Neutrophil (primary cell): ENCODE measurements around the gene FKBP2.

ENCODE experiments used
- H3K27ac ChIP-seq: fragments of 200-600 bp; sonication (generic); 2 replicates; pipeline ENCODE4 v1.5.1; 2016; ENCODE audit warnings: mild to moderate bottlenecking, moderate library complexity
- H3K27me3 ChIP-seq: fragments of 200-600 bp; sonication (generic); 2 replicates; pipeline ENCODE4 v1.6.0; 2016; ENCODE audit warnings: mild to moderate bottlenecking
- H3K36me3 ChIP-seq: fragments of 200-600 bp; sonication (generic); 2 replicates; pipeline ENCODE4 v1.5.1; 2017
- H3K4me1 ChIP-seq, 2 experiments: fragments of 200-600 bp in 1 of 2; sonication (generic) in 1 of 2; 1 replicate in 1 of 2; 2 replicates in 1 of 2; pipeline versions ENCODE4 v1.5.1 to v1.6.1; 2013 to 2016; ENCODE audit warnings: low read depth in 1 of 2, low read length in 1 of 2, mild to moderate bottlenecking in 1 of 2, moderate library complexity in 1 of 2; ENCODE audit not compliant: control insufficient read depth in 1 of 2, insufficient read depth in 1 of 2
- H3K4me3 ChIP-seq, 2 experiments: fragments of 200-600 bp in 1 of 2; sonication (generic) in 1 of 2; 1 replicate in 1 of 2; 2 replicates in 1 of 2; pipeline ENCODE4 v1.5.1; 2013 to 2016; ENCODE audit warnings: low read depth in 1 of 2, low read length in 1 of 2, mild to moderate bottlenecking in 1 of 2, moderate library complexity in 1 of 2
- H3K9me3 ChIP-seq: fragments of 200-600 bp; sonication (generic); 2 replicates; pipeline ENCODE4 v1.5.1; 2016
- CTCF ChIP-seq: fragments of 200-600 bp; sonication (generic); IDR thresholded peaks from 2 replicates; pipeline ENCODE4 v1.5.1; 2016; ENCODE audit warnings: antibody characterized with exemption

Gene FKBP2

GRCh38 chr11:64261556-64262080 lies 20.7 kb downstream of the FKBP2 start:
- peaks cover 67% of the 10 kb centered on the region for H3K36me3 ChIP-seq
- no peaks in the 10 kb centered on the region for H3K9me3 ChIP-seq
- no peaks in the 10 kb centered on the region for H3K4me1 ChIP-seq
- TF ChIP-seq CTCF = no peak
- no peaks in the 10 kb centered on the region for H3K27me3 ChIP-seq
- H3K27ac ChIP-seq = no peak overlapping the region
- no peak overlapping the region for H3K4me3 ChIP-seq

GRCh38 chr11:64262271-64263002 lies 21.5 kb downstream of the FKBP2 start:
- Histone ChIP-seq H3K4me3 (no peak overlapping the region), H3K9me3 (no peaks in the 10 kb centered on the region), H3K4me1 (no peaks in the 10 kb centered on the region), H3K27ac (no peak overlapping the region), H3K27me3 (no peaks in the 10 kb centered on the region), H3K36me3 (peaks cover 66% of the 10 kb centered on the region)
- TF ChIP-seq CTCF = no peak

GRCh38 chr11:64263021-64263946 lies 22.4 kb downstream of the FKBP2 start:
- Histone ChIP-seq H3K27me3 (no peaks in the 10 kb centered on the region), H3K4me1 (peaks cover 8% of the 10 kb centered on the region in 2 experiments), H3K4me3 (no peak overlapping the region), H3K27ac (no peak overlapping the region), H3K36me3 (peaks cover 65% of the 10 kb centered on the region), H3K9me3 (no peaks in the 10 kb centered on the region)
- TF ChIP-seq CTCF = no peak

GRCh38 chr11:64263947-64264317 lies 23.0 kb downstream of the FKBP2 start:
- peaks cover 58% of the 10 kb centered on the region for H3K36me3 ChIP-seq
- H3K27ac ChIP-seq = no peak overlapping the region
- H3K27me3 ChIP-seq = no peaks in the 10 kb centered on the region
- H3K9me3 ChIP-seq = no peaks in the 10 kb centered on the region
- H3K4me1 ChIP-seq = peaks cover 14 to 15% of the 10 kb centered on the region in 2 experiments
- H3K4me3 ChIP-seq = no peak overlapping the region
- TF ChIP-seq CTCF = no peak

GRCh38 chr11:64264371-64264852 lies 23.5 kb downstream of the FKBP2 start:
- Histone ChIP-seq H3K4me3 (no peak overlapping the region), H3K9me3 (no peaks in the 10 kb centered on the region), H3K27ac (no peak overlapping the region), H3K4me1 (peaks cover 18 to 19% of the 10 kb centered on the region in 2 experiments), H3K27me3 (no peaks in the 10 kb centered on the region), H3K36me3 (peaks cover 53% of the 10 kb centered on the region)
- no peak for TF ChIP-seq CTCF
